Tibial artery (tissue), 4 donors: Measurements from ENCODE around the gene NCAM1.

Experiments used
- DNase-seq, 2 donors: peaks; one replicate each; pipeline ENCODE4 v3.0.0-alpha.2; 2019
- H3K27ac ChIP-seq, 2 donors: fragments of 200-600 bp; sonication (generic) in 1 of 2; 1 replicate in 1 of 2; 2 replicates in 1 of 2; pipeline ENCODE4 v1.5.1; 2018 to 2019; ENCODE audit warnings: mild to moderate bottlenecking in 1 of 2
- H3K27me3 ChIP-seq, 2 donors: fragments of 200-600 bp; sonication (generic) in 1 of 2; one replicate each; pipeline versions ENCODE4 v1.5.1 to v1.6.0; 2016 to 2019
- H3K36me3 ChIP-seq, 3 donors: fragments of 200-600 bp; sonication (generic) in 2 of 3; one replicate each; pipeline ENCODE4 v1.5.1; 2016 to 2019; ENCODE audit warnings: mild to moderate bottlenecking in 2 of 3
- H3K4me1 ChIP-seq, 4 donors: fragments of 200-600 bp; sonication (generic) in 2 of 4; 1 replicate in 3 of 4; 2 replicates in 1 of 4; pipeline ENCODE4 v1.5.1; 2016 to 2019
- H3K4me3 ChIP-seq, 2 donors: fragments of 200-600 bp; sonication (generic) in 1 of 2; 1 replicate in 1 of 2; 2 replicates in 1 of 2; pipeline ENCODE4 v1.5.1; 2018 to 2019; ENCODE audit warnings: mild to moderate bottlenecking in 2 of 2
- H3K9me3 ChIP-seq, 3 donors: fragments of 200-600 bp; sonication (generic) in 1 of 3; one replicate each; pipeline ENCODE4 v1.5.1; 2016 to 2019
- CTCF ChIP-seq, 2 experiments: fragments of 200-600 bp in 1 of 2; fragments of 450-650 bp in 1 of 2; IDR thresholded peaks; one replicate each; pipeline ENCODE4 v1.5.1; 2017 to 2019; ENCODE audit warnings: antibody characterized with exemption in 2 of 2, mild to moderate bottlenecking in 1 of 2, moderate library complexity in 1 of 2
- intact Hi-C: fragments of 100-400 bp; cut with DNase I; formaldehyde crosslinking; loops from one replicate; pipeline ENCODE4 v1.15.0; 2023; ENCODE audit warnings: low total_unique reads

The NCAM1 gene

GRCh38 chr11:113282898-113283437 is 321.7 kb downstream of the NCAM1 start:
- Histone ChIP-seq H3K27ac (no peak overlapping the region), H3K36me3 (no peaks in the 10 kb centered on the region), H3K9me3 (no peaks in the 10 kb centered on the region), H3K4me3 (no peak overlapping the region), H3K4me1 (no peaks in the 10 kb centered on the region), H3K27me3 (peaks cover 0 to 3% of the 10 kb centered on the region in 2 donors)
- intact Hi-C loops: no loop called here
- DNase-seq: peak in 1 of 2 donors; percentile 24
- no peak for TF ChIP-seq CTCF (IDR thresholded peaks at IDR 0.05)

GRCh38 chr11:113283881-113284280 is 322.7 kb downstream of the NCAM1 start:
- intact Hi-C loops: no loop called here
- H3K9me3 ChIP-seq: no peaks in the 10 kb centered on the region
- no peaks in the 10 kb centered on the region for H3K36me3 ChIP-seq
- no peaks in the 10 kb centered on the region for H3K4me1 ChIP-seq
- no peak for DNase-seq
- H3K4me3 ChIP-seq: no peak overlapping the region
- peaks cover 0 to 3% of the 10 kb centered on the region in 2 donors for H3K27me3 ChIP-seq
- no peak overlapping the region for H3K27ac ChIP-seq
- no peak for TF ChIP-seq CTCF (IDR thresholded peaks at IDR 0.05)

GRCh38 chr11:113286009-113286408 is 324.8 kb downstream of the NCAM1 start:
- H3K4me1 ChIP-seq: no peaks in the 10 kb centered on the region
- peaks cover 0 to 3% of the 10 kb centered on the region in 2 donors for H3K27me3 ChIP-seq
- no peak for TF ChIP-seq CTCF (IDR thresholded peaks at IDR 0.05)
- no peak overlapping the region for H3K27ac ChIP-seq
- H3K36me3 ChIP-seq: no peaks in the 10 kb centered on the region
- no peaks in the 10 kb centered on the region for H3K9me3 ChIP-seq
- no peak for DNase-seq
- no peak overlapping the region for H3K4me3 ChIP-seq
- intact Hi-C loops: loop anchor here (5.0 kb wide), 1 partner anchor 699 kb away; no protein-coding TSS in a partner anchor

- Histone ChIP-seq H3K27me3 (peaks cover 0 to 3% of the 10 kb centered on the region in 2 donors), H3K36me3 (no peaks in the 10 kb centered on the region), H3K4me1 (no peaks in the 10 kb centered on the region), H3K27ac (no peak overlapping the region), H3K4me3 (no peak overlapping the region), H3K9me3 (no peaks in the 10 kb centered on the region)
- no peak for TF ChIP-seq CTCF (IDR thresholded peaks at IDR 0.05)
- intact Hi-C loops: loop anchor here (5.0 kb wide), 1 partner anchor 700 kb away; no protein-coding TSS in a partner anchor
- no peak for DNase-seq
Observed at GRCh38 chr11:113286509-113287497, 325.6 kb downstream of the NCAM1 start.

- intact Hi-C loops: loop anchor here (5.0 kb wide), 1 partner anchor 700 kb away; no protein-coding TSS in a partner anchor
Observed at GRCh38 chr11:113287801-113288200, 326.6 kb downstream of the NCAM1 start.

More at GRCh38 chr11:113287801-113288200, 326.6 kb downstream of the NCAM1 start:
- H3K36me3 ChIP-seq: no peaks in the 10 kb centered on the region
- no peaks in the 10 kb centered on the region for H3K4me1 ChIP-seq
- no peak for TF ChIP-seq CTCF (IDR thresholded peaks at IDR 0.05)
- H3K27ac ChIP-seq: no peak overlapping the region
- peaks cover 0 to 3% of the 10 kb centered on the region in 2 donors for H3K27me3 ChIP-seq
- H3K9me3 ChIP-seq: no peaks in the 10 kb centered on the region
- no peak for DNase-seq
- no peak overlapping the region for H3K4me3 ChIP-seq
